Measurements from ENCODE around the gene PRSS48. TPM values are rescaled to one million over a fixed set of nuclear protein-coding genes. Genes with fewer than 3 reads are reported as not detected.
"Not testable (repeated sequence)": the region's sequence is repeated elsewhere in the genome, so short reads cannot be mapped to it uniquely, and the experiment has no call there.

PRSS48 gene, protein sequence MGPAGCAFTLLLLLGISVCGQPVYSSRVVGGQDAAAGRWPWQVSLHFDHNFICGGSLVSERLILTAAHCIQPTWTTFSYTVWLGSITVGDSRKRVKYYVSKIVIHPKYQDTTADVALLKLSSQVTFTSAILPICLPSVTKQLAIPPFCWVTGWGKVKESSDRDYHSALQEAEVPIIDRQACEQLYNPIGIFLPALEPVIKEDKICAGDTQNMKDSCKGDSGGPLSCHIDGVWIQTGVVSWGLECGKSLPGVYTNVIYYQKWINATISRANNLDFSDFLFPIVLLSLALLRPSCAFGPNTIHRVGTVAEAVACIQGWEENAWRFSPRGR
- total RNA-seq: not detected

DNA sequence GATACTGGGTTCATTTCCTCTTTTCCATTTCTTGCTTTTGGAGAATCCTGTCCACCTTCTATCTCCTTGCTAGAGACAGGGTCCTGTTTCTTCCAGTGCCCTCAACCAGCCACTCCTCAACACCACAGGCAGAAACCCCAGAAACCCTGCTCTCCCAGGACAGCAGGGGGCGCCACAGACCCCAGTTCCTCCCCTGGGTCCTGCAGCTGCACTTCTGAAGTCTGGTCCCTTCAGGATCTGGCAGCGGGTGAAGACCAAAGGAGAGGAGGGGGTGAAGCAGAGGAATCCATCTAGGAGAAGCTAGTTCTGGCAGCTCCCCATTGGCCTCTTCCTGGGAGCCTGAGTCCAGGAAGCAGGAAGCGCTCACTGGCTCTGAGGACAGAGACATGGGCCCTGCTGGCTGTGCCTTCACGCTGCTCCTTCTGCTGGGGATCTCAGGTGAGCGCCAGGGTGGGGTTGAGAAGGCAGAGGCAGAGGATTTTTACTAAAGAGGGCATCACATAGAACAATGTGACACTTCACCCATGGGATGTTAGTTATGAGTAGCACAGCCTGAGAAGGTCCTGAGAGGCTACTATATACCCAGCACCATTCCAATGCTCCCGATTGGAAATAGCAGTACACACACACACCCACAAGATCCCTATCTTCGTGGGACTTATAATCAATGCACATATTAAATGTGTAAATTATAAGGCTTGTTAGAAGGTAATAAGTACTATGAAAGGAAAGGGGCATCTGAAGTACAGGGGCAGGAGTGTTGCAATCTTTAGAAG is at the start of gene PRSS48:
PRSS48 (plus strand) TSS at position 375 of the 776 bp plus-strand sequence; CDS start at position 387, 12 bp downstream.
- H3K27me3 Mint-ChIP-seq: peaks cover 23% of the 10 kb centered on the region
- H3K27ac Mint-ChIP-seq: no peak within 1 kb of the TSS
- H3K4me3 Mint-ChIP-seq: no peak within 1 kb of the TSS
- H3K36me3 Mint-ChIP-seq (ENCODE audit: low read depth): no peaks in the 10 kb centered on the region
- H3K9me3 Mint-ChIP-seq: no peaks in the 10 kb centered on the region
- ATAC-seq (replicated peaks): peak; percentile 45
- H3K4me1 Mint-ChIP-seq: no peaks in the 10 kb centered on the region

- no peak for ATAC-seq (replicated peaks)
- Mint-ChIP-seq H3K27me3 (peaks cover 23% of the 10 kb centered on the region), H3K4me3 (no peak overlapping the region), H3K27ac (no peak overlapping the region), H3K4me1 (no peaks in the 10 kb centered on the region), H3K36me3 (ENCODE audit: low read depth) (no peaks in the 10 kb centered on the region), H3K9me3 (no peaks in the 10 kb centered on the region)
Observed at GRCh38 chr4:151227172-151227571, 49.8 kb upstream of the PRSS48 start.

- Mint-ChIP-seq H3K9me3 (no peaks in the 10 kb centered on the region), H3K4me3 (no peak overlapping the region)
Observed at GRCh38 chr4:151227731-151228130, 49.2 kb upstream of the PRSS48 start.

DNA sequence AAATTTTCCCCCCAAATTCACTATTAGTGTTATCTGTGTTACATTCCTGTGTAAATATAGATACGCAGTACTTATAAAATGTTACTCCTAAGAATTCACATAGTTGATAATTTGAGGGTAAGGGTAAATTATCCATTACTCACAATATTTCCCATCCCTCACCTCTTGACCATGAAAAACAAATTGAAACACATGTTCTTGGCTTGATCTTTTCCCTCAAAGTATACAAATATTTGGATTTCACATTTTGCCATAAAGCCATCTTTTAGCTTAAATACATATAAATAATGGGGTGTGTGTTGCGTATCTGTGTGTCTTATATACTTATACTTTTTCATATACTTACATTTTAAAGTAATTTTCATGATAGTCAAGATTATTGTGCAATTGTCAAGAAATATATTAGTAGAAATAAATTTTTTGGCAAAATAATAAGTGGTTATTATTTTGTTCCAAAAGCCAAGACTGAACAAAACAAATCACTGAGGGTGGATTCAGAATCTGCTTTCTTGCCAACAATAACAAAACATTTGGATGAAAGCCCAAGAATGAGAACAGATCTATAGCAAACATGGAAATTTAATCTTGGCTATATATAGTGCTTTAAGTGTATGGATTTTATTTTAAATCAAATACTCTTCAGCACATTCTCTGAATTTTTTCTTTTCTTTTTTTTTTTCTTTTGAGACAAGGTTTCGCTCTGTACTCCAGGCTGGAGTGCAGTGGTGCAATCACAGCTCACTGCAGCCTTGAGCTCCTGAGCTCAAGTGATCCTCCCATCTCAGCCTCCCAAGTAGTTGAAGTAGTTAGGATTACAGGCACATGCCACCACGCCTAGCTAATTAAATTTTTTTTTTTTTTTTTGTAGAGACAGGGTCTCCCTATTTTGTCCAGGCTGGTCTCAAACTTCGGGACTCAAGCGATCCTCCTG is 48.5 kb upstream of the PRSS48 start:
- no peak for ATAC-seq (replicated peaks)
- Mint-ChIP-seq H3K36me3 (ENCODE audit: low read depth) (no peaks in the 10 kb centered on the region), H3K27me3 (peaks cover 19% of the 10 kb centered on the region), H3K9me3 (no peaks in the 10 kb centered on the region), H3K27ac (no peak overlapping the region), H3K4me3 (no peak overlapping the region), H3K4me1 (no peaks in the 10 kb centered on the region)

More at GRCh38 chr4:151227731-151228130, 49.2 kb upstream of the PRSS48 start:
- no peak overlapping the region for H3K27ac Mint-ChIP-seq
- H3K4me1 Mint-ChIP-seq: no peaks in the 10 kb centered on the region
- H3K36me3 Mint-ChIP-seq (ENCODE audit: low read depth): no peaks in the 10 kb centered on the region
- peaks cover 23% of the 10 kb centered on the region for H3K27me3 Mint-ChIP-seq
- peak; percentile 38 for ATAC-seq (replicated peaks)

GRCh38 chr4:151231915-151232595 is 44.9 kb upstream of the PRSS48 start:
- peaks cover 11% of the 10 kb centered on the region for H3K27me3 Mint-ChIP-seq
- no peaks in the 10 kb centered on the region for H3K9me3 Mint-ChIP-seq
- no peaks in the 10 kb centered on the region for H3K4me1 Mint-ChIP-seq
- no peak for ATAC-seq (replicated peaks)
- no peak overlapping the region for H3K4me3 Mint-ChIP-seq
- no peak overlapping the region for H3K27ac Mint-ChIP-seq
- no peaks in the 10 kb centered on the region for H3K36me3 Mint-ChIP-seq (ENCODE audit: low read depth)

- H3K4me1 Mint-ChIP-seq: no peaks in the 10 kb centered on the region
- no peak for ATAC-seq (replicated peaks)
- peaks cover 11% of the 10 kb centered on the region for H3K27me3 Mint-ChIP-seq
- H3K36me3 Mint-ChIP-seq (ENCODE audit: low read depth): no peaks in the 10 kb centered on the region
- no peaks in the 10 kb centered on the region for H3K9me3 Mint-ChIP-seq
- no peak overlapping the region for H3K27ac Mint-ChIP-seq
- H3K4me3 Mint-ChIP-seq: no peak overlapping the region
Observed at GRCh38 chr4:151233600-151233999, 43.4 kb upstream of the PRSS48 start.

DNA sequence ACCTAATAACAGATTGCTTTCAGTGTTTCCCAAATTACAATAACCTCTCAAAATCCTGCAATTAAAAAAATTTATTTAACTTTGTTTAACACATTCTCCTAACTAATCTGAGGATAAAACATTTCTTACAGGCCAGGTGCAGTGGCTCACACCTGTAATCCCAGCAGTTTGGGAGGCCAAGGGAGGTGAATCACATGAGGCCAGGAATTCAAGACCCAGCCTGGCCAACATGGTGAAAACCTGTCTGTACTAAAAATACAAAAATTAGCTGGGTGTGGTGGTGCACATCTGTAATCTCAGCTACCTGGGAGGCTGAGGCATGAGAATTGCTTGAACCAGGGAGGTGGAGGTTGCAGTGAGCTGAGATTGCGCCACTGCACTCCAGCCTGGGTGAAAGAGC is 41.6 kb upstream of the PRSS48 start:
- not testable (repeated sequence) for H3K9me3 Mint-ChIP-seq

GRCh38 chr4:151236036-151236435 is 40.9 kb upstream of the PRSS48 start:
- H3K27me3 Mint-ChIP-seq: peaks cover 17% of the 10 kb centered on the region
- no peak overlapping the region for H3K27ac Mint-ChIP-seq
- no peak for ATAC-seq (replicated peaks)
- H3K4me3 Mint-ChIP-seq: no peak overlapping the region
- no peaks in the 10 kb centered on the region for H3K4me1 Mint-ChIP-seq
- no peaks in the 10 kb centered on the region for H3K36me3 Mint-ChIP-seq (ENCODE audit: low read depth)
- H3K9me3 Mint-ChIP-seq: no peaks in the 10 kb centered on the region

More for the DNA sequence above, 41.6 kb upstream of the PRSS48 start:
- H3K36me3 Mint-ChIP-seq (ENCODE audit: low read depth); H3K4me3 Mint-ChIP-seq; ATAC-seq (replicated peaks); H3K4me1 Mint-ChIP-seq; H3K27ac Mint-ChIP-seq: not testable (repeated sequence)
- peaks cover 14% of the 10 kb centered on the region for H3K27me3 Mint-ChIP-seq

GRCh38 chr4:151238477-151238876 is 38.5 kb upstream of the PRSS48 start:
- Mint-ChIP-seq H3K4me3 (no peak overlapping the region), H3K4me1 (no peaks in the 10 kb centered on the region), H3K27ac (no peak overlapping the region), H3K9me3 (no peaks in the 10 kb centered on the region), H3K36me3 (ENCODE audit: low read depth) (no peaks in the 10 kb centered on the region), H3K27me3 (peaks cover 17% of the 10 kb centered on the region)
- ATAC-seq (replicated peaks): no peak

DNA sequence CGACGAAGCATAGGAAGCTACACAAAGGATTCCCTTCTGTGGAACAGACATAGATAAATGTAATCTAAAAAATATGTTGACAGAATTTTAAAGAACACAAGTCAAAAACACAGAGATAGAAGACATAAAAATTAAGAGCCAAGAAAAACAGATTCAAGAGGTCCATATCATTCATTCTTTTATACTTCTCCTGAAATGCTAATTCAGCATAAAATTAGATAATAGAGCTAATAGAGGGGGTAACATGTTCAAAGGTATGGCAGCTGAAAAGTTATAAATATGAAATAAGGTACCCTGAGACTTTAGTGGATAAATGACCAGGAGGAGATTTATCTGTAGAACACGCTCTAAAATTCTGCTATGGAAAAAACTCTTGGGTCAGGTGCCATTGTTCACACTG is 37.4 kb upstream of the PRSS48 start:
- Mint-ChIP-seq H3K9me3 (no peaks in the 10 kb centered on the region), H3K36me3 (ENCODE audit: low read depth) (no peaks in the 10 kb centered on the region), H3K27me3 (peaks cover 20% of the 10 kb centered on the region), H3K27ac (no peak overlapping the region), H3K4me1 (no peaks in the 10 kb centered on the region), H3K4me3 (no peak overlapping the region)
- no peak for ATAC-seq (replicated peaks)

- no peak for ATAC-seq (replicated peaks)
- Mint-ChIP-seq H3K27ac (no peak overlapping the region), H3K4me1 (no peaks in the 10 kb centered on the region), H3K27me3 (peaks cover 20% of the 10 kb centered on the region), H3K4me3 (no peak overlapping the region), H3K9me3 (no peaks in the 10 kb centered on the region), H3K36me3 (ENCODE audit: low read depth) (no peaks in the 10 kb centered on the region)
Observed at GRCh38 chr4:151242305-151242704, 34.7 kb upstream of the PRSS48 start.

- Mint-ChIP-seq H3K36me3 (ENCODE audit: low read depth) (no peaks in the 10 kb centered on the region), H3K9me3 (no peaks in the 10 kb centered on the region), H3K4me3 (no peak overlapping the region), H3K4me1 (no peaks in the 10 kb centered on the region), H3K27me3 (peaks cover 3% of the 10 kb centered on the region), H3K27ac (no peak overlapping the region)
- ATAC-seq (replicated peaks): no peak
Observed at GRCh38 chr4:151246742-151247141, 30.2 kb upstream of the PRSS48 start.

- H3K36me3 Mint-ChIP-seq (ENCODE audit: low read depth): no peaks in the 10 kb centered on the region
- no peak overlapping the region for H3K27ac Mint-ChIP-seq
- H3K4me3 Mint-ChIP-seq: no peak overlapping the region
- no peaks in the 10 kb centered on the region for H3K4me1 Mint-ChIP-seq
- no peak for ATAC-seq (replicated peaks)
- peaks cover 3% of the 10 kb centered on the region for H3K27me3 Mint-ChIP-seq
- H3K9me3 Mint-ChIP-seq: no peaks in the 10 kb centered on the region
Observed at GRCh38 chr4:151247395-151247794, 29.6 kb upstream of the PRSS48 start.

DNA sequence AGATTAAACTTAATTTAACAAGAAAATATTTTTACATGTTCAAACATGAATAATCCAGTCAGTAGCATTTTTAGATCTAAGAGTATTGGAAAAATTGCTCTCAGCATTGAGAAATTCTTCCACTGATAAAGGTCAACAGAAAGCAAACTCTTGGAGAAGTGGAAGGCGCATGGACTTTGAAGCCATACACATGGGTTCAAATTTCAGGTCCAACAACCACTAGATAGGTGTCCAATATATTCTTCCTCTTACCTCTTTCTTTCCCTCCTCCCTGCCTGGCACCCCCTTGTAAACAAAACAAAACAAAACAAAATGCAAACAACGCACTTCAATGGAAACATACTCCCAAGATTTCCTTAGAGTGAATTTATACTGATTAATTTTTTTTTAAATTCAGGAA is 28.4 kb upstream of the PRSS48 start:
- H3K4me3 Mint-ChIP-seq: no peak overlapping the region
- H3K36me3 Mint-ChIP-seq (ENCODE audit: low read depth): no peaks in the 10 kb centered on the region
- no peak overlapping the region for H3K27ac Mint-ChIP-seq
- H3K9me3 Mint-ChIP-seq: no peaks in the 10 kb centered on the region
- no peaks in the 10 kb centered on the region for H3K4me1 Mint-ChIP-seq
- ATAC-seq (replicated peaks): no peak
- peaks cover 3% of the 10 kb centered on the region for H3K27me3 Mint-ChIP-seq

Measured in activated T-helper 17 cell treated with anti-CD3 and anti-CD28 coated beads, Interleukin-2, amount 50 U/mL, for 72 hours (primary cell).